Natural killer cell (primary cell): Measurements from ENCODE around the gene RPS6KL1. TPM values are rescaled to one million over a fixed set of nuclear protein-coding genes. Genes with fewer than 3 reads are reported as not detected.

ENCODE experiments used
- ATAC-seq, 3 donors: fragments of 150-1000 bp in 2 of 3; fragments of 200-7000 bp in 1 of 3; cut with Tn5 transposase; 1 replicate in 1 of 3; 2 replicates in 2 of 3; pipeline ENCODE4 v1.10.0; 2021; ENCODE audit warnings: mild to moderate bottlenecking in 2 of 3, moderate library complexity in 2 of 3
- DNase-seq, 2 donors: peaks; one replicate each; pipeline versions ENCODE4 v3.0.0 to v3.0.0-alpha.2; 2013 to 2021; ENCODE audit warnings: mixed read lengths in 1 of 2
- H3K27ac ChIP-seq: one replicate; pipeline ENCODE4 v1.5.1; 2013; ENCODE audit warnings: mild to moderate bottlenecking, low read length
- H3K27me3 ChIP-seq: one replicate; pipeline ENCODE4 v1.6.1; 2013; ENCODE audit warnings: low read length; ENCODE audit not compliant: control insufficient read depth, insufficient read depth
- H3K36me3 ChIP-seq: one replicate; pipeline ENCODE4 v1.6.1; 2013; ENCODE audit warnings: low read length; ENCODE audit not compliant: control insufficient read depth, insufficient read depth
- H3K4me1 ChIP-seq: one replicate; pipeline ENCODE4 v1.6.1; 2013; ENCODE audit warnings: low read length; ENCODE audit not compliant: control insufficient read depth, insufficient read depth
- H3K4me3 ChIP-seq: one replicate; pipeline ENCODE4 v1.5.1; 2013; ENCODE audit warnings: low read length
- H3K9me3 ChIP-seq: one replicate; pipeline ENCODE4 v1.6.1; 2013; ENCODE audit warnings: low read length; ENCODE audit not compliant: control insufficient read depth, insufficient read depth
- H3K27ac Mint-ChIP-seq, 2 donors: one replicate each; pipeline ENCODE4 v1.8.0; 2022; ENCODE audit warnings: mild to moderate bottlenecking in 2 of 2, mixed read lengths in 2 of 2, moderate library complexity in 1 of 2
- H3K27me3 Mint-ChIP-seq, 2 donors: one replicate each; pipeline ENCODE4 v1.8.0; 2022; ENCODE audit warnings: low read depth in 2 of 2, mixed read lengths in 2 of 2
- H3K36me3 Mint-ChIP-seq: one replicate; pipeline ENCODE4 v1.8.0; 2022; ENCODE audit warnings: mixed read lengths
- H3K4me1 Mint-ChIP-seq, 2 donors: one replicate each; pipeline ENCODE4 v1.8.0; 2022; ENCODE audit warnings: mixed read lengths in 2 of 2
- H3K4me3 Mint-ChIP-seq: one replicate; pipeline ENCODE4 v1.8.0; 2022; ENCODE audit warnings: mild to moderate bottlenecking, moderate library complexity, mixed read lengths
- H3K9me3 Mint-ChIP-seq, 2 donors: one replicate each; pipeline ENCODE4 v1.8.0; 2022; ENCODE audit warnings: mixed read lengths in 2 of 2
- CTCF ChIP-seq: fragments of 200-600 bp; IDR thresholded peaks from one replicate; pipeline ENCODE4 v1.8.0; 2022; ENCODE audit warnings: antibody characterized with exemption
- WGBS: methylation state at CpG from one replicate; pipeline ENCODE4 v1.1.7; 2013; ENCODE audit warnings: missing lambda C conversion rate; ENCODE audit not compliant: insufficient coverage; 5-methylcytosine and 5-hydroxymethylcytosine counted together
- intact Hi-C: fragments of 100-400 bp; cut with micrococcal nuclease; formaldehyde crosslinking; loops from one replicate; pipeline ENCODE4 v1.14.2; 2022
- total RNA-seq, 4 donors: library from RNA; stranded (reverse); fragments of 120-200 nt in 1 of 4; gene quantifications; one replicate each; pipeline versions ENCODE4 v1.2.3 to v1.2.4, GENCODE V29; 2013 to 2022

Gene RPS6KL1
- total RNA-seq, 3 donors from 2014 or later (not counting 1 experiment from before 2014, with no cell fraction given), result 1.9 to 7.9 (median 2.9) TPM

GRCh38 chr14:74936151-74936550 is 13.1 kb upstream of the RPS6KL1 start:
- peaks cover 22% of the 10 kb centered on the region for H3K4me1 ChIP-seq
- no peaks in the 10 kb centered on the region for H3K36me3 ChIP-seq
- H3K27ac ChIP-seq, result no peak overlapping the region
- H3K4me3 Mint-ChIP-seq, result no peak overlapping the region
- 93% methylated on average over 10 of the region's 11 CpGs for WGBS
- no peaks in the 10 kb centered on the region for H3K9me3 ChIP-seq
- H3K27me3 Mint-ChIP-seq, result peaks cover 0 to 6% of the 10 kb centered on the region in 2 donors
- H3K36me3 Mint-ChIP-seq, result no peaks in the 10 kb centered on the region
- no peak overlapping the region for H3K27ac Mint-ChIP-seq
- no peaks in the 10 kb centered on the region for H3K27me3 ChIP-seq
- DNase-seq (no peak), ATAC-seq (no peak)
- H3K4me3 ChIP-seq, result no peak overlapping the region
- H3K9me3 Mint-ChIP-seq, result no peaks in the 10 kb centered on the region
- no peak for TF ChIP-seq CTCF
- H3K4me1 Mint-ChIP-seq, result peaks cover 8 to 10% of the 10 kb centered on the region in 2 donors
- intact Hi-C loops, result no loop called here

- Mint-ChIP-seq H3K27ac (no peak overlapping the region), H3K27me3 (peaks cover 0 to 6% of the 10 kb centered on the region in 2 donors), H3K4me1 (peaks cover 5 to 6% of the 10 kb centered on the region in 2 donors), H3K4me3 (no peak overlapping the region), H3K9me3 (no peaks in the 10 kb centered on the region), H3K36me3 (no peaks in the 10 kb centered on the region)
- DNase-seq (no peak), ATAC-seq (no peak)
- H3K4me1 ChIP-seq, result peaks cover 14% of the 10 kb centered on the region
- WGBS, result 87% methylated on average over 5 of the region's 9 CpGs
- H3K27ac ChIP-seq, result no peak overlapping the region
- no peaks in the 10 kb centered on the region for H3K27me3 ChIP-seq
- no peaks in the 10 kb centered on the region for H3K9me3 ChIP-seq
- no peak overlapping the region for H3K4me3 ChIP-seq
- intact Hi-C loops, result no loop called here
- TF ChIP-seq CTCF, result no peak
- no peaks in the 10 kb centered on the region for H3K36me3 ChIP-seq
Observed at GRCh38 chr14:74935360-74935680, 12.3 kb upstream of the RPS6KL1 start.

- 55% methylated on average over 26 of the region's 26 CpGs for WGBS
- no peak for DNase-seq
- no peaks in the 10 kb centered on the region for H3K27me3 ChIP-seq
Observed at GRCh38 chr14:74934476-74935359, 11.7 kb upstream of the RPS6KL1 start.

More at GRCh38 chr14:74934476-74935359, 11.7 kb upstream of the RPS6KL1 start:
- Histone ChIP-seq H3K9me3 (no peaks in the 10 kb centered on the region), H3K4me3 (no peak overlapping the region), H3K27ac (no peak overlapping the region), H3K36me3 (no peaks in the 10 kb centered on the region), H3K4me1 (peaks cover 8% of the 10 kb centered on the region)
- TF ChIP-seq CTCF, result no peak
- peaks cover 0 to under 1% of the 10 kb centered on the region in 2 donors for H3K4me1 Mint-ChIP-seq
- no peaks in the 10 kb centered on the region for H3K36me3 Mint-ChIP-seq
- H3K4me3 Mint-ChIP-seq, result no peak overlapping the region
- no peak for ATAC-seq
- H3K9me3 Mint-ChIP-seq, result no peaks in the 10 kb centered on the region
- intact Hi-C loops, result no loop called here
- H3K27me3 Mint-ChIP-seq, result peaks cover 0 to 6% of the 10 kb centered on the region in 2 donors
- H3K27ac Mint-ChIP-seq, result no peak overlapping the region
